HuH-7.5 (cell line): ENCODE measurements around the gene SETSIP.
"Not testable (repeated sequence)": the region's sequence is repeated elsewhere in the genome, so short reads cannot be mapped to it uniquely, and the experiment has no call there.

Experiments used
- DNase-seq: peaks from one replicate; pipeline ENCODE4 v3.0.0; 2011; ENCODE audit warnings: low spot score

Gene SETSIP

DNA sequence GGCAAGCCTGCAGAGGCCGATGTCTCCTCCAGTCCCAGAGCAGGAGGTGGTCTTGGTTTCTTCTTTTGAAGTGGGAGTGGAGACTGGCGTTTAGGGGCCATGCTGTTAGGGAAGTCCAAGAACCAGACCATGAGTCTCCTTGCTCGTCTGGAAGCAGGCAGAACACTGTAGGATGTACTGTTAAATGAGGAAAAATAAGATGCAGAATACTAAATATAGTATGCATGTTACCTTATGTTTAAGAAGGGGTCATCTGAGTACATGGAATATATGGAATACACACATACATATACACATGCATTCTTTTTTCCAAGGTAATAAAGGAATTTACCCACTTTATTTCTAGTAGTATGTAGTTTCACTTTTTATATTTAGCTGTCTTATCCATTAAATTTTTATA lies at the start of gene SETSIP:
Gene SETSIP, minus strand, starts transcription at position 101 of the 400 bp plus-strand sequence. Its CDS starts 0 bp downstream, at position 101.
- no peak for DNase-seq

- no peak for DNase-seq
These were observed 48.7 kb upstream of the SETSIP start for GRCh38 chr1:92123868-92124267.

DNA sequence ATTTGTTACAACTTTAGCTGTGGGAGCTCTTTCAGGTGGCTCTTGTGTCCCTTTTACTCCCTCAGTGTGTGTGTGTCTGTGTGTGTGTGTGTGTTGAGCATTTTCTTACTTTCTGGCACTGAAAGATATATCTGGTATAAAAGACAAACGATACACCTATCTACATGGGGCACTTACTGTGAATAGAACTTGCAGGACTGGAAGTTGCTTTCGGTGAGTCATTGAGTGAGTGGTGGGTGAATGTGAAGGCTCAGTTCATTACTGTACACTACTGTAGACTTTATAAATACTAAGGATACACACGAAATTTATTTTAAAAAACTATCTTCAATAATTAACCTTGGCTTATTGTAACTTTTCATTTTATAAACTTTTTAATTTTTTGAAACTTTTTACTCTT lies 43.6 kb upstream of the SETSIP start:
- no peak for DNase-seq

GRCh38 chr1:92117526-92117925 lies 42.3 kb upstream of the SETSIP start:
- no peak for DNase-seq

DNA sequence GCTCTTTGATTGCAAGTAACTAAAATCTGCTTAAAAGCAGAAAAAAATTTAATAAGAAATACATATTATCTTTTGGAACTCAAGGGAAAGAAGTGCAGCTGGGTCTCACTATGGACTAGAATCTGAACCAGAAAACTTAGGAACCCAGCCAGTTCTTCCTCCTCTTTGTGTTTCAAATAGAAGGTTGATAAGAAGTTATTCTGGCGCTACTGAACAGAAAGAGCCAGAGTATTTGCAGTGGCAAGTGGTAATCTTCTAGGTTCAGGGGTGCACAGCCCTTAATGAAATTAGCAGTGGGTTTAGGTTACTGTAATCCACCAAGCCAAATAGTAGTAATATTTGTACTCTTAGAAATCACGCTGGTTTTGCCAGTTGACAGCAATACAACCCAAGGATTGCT lies 33.4 kb upstream of the SETSIP start:
- no peak for DNase-seq

GRCh38 chr1:92105546-92106081 lies 30.4 kb upstream of the SETSIP start:
- no peak for DNase-seq

DNA sequence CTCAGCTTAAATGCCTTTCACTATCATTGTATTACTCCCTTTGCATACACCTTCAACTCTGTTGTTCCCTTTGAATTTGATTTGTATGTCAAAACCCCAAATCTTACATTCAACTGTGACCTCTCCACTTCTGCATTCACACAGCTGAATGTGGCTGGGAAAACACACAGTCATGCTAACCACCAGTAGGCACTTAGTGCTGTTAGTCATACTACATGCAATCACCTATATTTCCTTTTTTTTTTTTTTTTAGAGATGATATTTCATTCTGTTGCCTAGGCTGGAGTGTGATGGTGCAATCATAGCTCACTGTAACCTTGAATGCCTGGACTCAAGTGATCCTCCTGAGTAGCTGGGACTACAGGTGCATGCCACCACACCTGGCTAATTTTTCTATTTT lies 21.1 kb upstream of the SETSIP start:
- no peak for DNase-seq

DNA sequence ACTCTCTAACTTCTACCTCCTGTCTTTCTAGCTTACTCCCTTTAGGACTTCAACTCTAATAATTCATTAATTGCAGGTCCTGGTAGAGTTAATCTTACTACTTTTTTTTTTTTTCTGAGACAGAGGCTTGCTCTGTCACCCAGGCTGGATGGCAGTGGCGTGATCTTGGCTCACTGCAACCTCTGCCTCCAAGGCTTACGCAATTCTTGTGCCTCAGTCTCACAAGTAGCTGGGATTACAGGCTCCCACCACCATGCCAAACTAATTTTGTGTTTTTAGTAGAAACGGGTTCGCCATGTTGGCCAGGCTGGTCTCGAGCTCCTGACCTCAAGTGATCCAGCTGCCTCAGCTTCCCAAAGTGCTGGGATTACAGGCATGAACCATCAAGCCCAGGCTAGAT lies 20.7 kb upstream of the SETSIP start:
- no peak for DNase-seq

DNA sequence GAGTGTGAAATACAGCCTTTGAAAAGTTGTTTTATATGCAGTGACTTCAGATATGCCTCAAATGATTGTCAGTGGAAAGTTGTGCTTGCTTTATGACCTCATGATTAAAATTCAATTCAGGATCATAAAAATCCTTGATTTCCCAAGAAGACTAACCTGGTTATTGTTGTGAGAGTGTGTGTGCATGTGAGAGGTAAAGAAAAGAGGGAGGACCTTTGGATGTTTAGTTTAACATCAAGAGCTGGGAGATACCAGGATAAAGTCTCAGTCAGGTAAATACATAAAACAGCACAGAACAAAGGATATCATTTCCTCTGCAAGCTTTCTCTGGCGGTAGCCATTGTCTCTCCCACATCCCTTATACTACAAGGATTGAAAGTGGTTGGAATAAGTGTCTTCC lies 19.4 kb upstream of the SETSIP start:
- no peak for DNase-seq

- DNase-seq: no peak
These were observed 18.9 kb upstream of the SETSIP start for GRCh38 chr1:92094090-92094489.

GRCh38 chr1:92091625-92092024 lies 16.4 kb upstream of the SETSIP start:
- DNase-seq: no peak

DNA sequence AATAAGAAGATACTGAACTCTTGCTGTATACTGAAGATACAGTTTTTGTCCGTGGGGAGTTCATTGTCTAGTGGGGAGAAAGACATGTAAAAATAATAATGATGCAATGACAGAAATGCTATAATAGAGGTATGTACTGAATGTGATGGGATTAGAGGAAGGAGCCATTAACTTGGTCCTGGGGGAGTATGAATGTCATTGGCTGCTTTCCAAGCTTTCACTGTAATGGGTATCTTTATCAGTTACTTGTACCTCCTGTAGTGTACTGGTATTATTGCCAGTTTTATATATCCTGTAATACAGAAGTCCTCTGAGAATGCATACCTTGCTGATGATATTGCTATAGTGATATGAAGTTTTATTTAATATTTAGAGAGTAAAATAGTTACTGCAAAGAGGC lies 12.3 kb upstream of the SETSIP start:
- no peak for DNase-seq

DNA sequence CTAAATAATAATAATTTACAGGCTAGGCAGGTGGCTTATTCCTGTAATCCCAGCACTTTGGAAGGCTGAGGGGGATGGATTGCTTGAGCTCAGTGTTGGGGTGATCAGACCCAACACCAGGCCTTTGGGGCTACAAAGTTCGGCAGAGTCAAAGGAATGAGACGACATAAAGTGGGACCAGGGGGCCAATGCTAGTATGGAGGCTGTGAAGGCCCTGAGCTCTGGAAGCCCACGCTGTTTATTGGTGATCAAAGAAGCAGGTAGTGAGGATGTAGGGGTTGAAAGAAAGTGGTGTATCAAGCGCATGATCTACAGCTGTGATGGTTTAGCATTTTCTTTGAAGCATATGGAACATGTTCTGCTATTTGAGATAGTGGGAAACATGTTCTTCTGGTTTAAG lies 10.5 kb upstream of the SETSIP start:
- no peak for DNase-seq

GRCh38 chr1:92084651-92085050 lies 9.4 kb upstream of the SETSIP start:
- DNase-seq: no peak

DNA sequence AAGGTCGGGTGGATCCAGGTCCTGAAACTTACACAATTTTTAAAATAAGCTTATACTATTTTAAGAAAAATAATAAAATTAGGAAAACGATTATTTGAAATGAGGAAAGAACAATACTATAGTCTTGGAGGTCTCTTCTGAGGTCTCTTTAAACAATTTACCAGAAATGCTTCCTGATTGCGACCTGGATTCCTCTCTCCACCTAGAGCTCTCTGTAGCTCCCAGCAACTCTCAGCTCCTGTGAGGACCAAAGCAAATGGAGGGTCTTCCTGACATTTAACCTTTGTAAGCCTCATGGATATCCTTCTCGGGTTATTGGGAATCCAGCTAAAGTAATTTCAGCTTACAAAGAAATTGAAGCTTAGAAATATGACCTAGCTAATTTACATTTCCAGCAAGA lies 5.8 kb upstream of the SETSIP start:
- DNase-seq: no peak

DNA sequence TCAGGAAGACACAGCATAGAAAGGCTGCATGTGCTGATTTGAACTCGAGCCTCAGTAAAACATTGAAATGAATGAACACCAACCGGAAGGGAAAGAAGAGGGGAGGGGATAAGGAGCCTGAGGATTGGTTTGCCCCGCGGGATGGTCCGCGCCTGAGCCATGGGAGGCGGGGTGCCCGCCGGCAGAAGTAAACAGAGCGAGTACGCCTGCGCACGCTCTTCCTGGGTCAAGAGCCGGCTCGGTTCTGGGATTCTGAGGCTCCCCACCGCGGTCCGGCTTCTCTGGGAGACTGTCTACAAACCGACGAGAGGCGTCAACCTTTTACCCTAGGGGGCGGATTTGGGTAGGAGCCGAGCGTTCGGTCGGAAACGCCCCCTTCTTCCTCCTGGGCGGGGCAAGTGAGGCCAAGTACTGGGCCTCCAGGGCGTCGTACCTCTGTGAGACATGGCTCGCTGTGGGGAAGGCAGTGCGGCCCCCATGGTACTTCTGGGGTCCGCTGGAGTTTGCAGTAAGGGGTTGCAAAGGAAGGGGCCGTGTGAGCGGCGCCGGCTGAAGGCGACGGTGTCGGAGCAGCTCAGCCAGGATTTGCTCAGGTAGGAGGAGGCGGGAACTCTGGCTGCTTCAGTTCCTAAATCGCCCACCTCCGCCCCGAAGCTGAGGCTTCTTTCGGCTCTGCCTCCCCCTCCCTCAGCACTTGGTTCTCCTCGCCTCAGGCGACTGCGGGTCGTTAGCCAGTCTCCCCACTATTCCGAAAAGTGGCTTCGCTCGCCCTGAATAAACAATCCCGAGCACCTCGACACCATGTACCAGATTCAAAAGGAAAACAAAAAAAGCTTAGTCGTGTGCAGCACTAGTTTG lies 5.1 kb upstream of the SETSIP start, which contains the start of gene BTBD8:
Gene BTBD8, plus strand, starts transcription at position 218 of the 858 bp plus-strand sequence. Its CDS starts 227 bp downstream, at position 445.
- peak; percentile 62 for DNase-seq

DNA sequence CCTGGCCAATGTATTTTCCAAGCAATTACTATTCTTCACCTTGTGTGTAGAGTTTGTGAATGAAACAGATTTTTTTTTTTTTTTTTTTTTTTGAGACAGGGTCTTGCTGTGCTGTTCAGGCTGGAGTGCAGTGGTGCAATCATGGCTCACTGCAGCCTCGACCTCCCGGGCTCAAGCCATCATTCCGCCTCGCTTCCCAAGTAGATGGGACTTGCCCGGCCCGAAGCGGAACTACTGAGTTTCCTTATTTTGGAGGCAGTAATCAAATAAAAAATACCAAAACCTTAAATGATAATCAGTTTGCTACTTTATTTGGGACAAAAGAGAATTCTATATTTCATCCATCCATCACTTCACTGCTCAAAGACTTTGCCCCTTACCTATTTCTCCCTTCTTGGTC lies 4.2 kb upstream of the SETSIP start:
- no peak for DNase-seq

- not testable (repeated sequence) for DNase-seq
These were observed 2.9 kb upstream of the SETSIP start for GRCh38 chr1:92078077-92078476.

GRCh38 chr1:92076363-92076762 lies 1.2 kb upstream of the SETSIP start:
- no peak for DNase-seq

GRCh38 chr1:92074446-92074845 lies 765 bp downstream of the SETSIP start:
- not testable (repeated sequence) for DNase-seq

GRCh38 chr1:92070892-92071291 lies 4.3 kb downstream of the SETSIP start:
- no peak for DNase-seq

GRCh38 chr1:92066321-92066720 lies 8.9 kb downstream of the SETSIP start:
- no peak for DNase-seq

DNA sequence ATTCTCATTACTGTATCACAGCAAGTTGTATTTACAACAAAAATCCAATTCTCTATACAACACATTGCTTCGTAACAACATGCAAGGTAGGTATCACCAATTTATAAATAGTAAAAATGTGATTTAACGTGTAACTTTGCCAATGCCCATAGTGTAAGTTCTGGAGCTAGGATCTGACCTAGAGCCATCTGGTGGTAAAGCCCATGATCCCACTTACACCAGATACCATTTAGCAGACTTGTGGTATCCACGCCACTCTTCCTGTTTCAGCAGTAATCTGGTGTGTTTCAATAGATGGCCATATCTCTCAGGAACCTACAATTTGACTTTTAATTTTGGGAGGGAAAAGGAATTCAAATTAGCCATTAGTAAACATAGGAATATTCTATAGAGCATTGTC lies 10.2 kb downstream of the SETSIP start:
- DNase-seq: no peak

DNA sequence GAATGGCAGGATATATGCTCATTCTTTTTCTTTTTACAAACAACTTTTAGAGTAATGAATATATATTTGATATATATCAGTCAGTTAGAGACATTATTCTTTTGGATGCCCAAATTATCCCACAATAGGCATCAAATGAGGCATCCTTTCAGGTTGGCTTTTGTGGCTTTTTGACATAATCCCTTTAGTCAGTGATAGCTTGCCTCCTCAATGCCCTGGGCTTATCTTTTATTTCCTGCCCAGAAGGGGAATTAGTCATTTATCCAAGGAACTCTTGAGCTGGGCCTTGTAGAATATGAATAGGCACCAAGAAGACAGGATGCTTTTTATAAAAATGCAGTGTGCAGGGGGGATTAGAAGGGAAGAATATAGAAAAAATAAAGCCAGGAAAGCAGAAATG lies 23.3 kb downstream of the SETSIP start:
- no peak for DNase-seq
